HepG2 (cell line): ENCODE results near the gene TAPBP. TPM values are rescaled to one million over a fixed set of nuclear protein-coding genes. Genes with fewer than 3 reads are reported as not detected.

Experiments used
- CAMTA2 ChIP-seq: sonication (generic); formaldehyde crosslinking; IDR thresholded peaks from 2 replicates; pipeline ENCODE4 v1.4.0; 2020; ENCODE audit warnings: mild to moderate bottlenecking, missing genetic modification reagents, borderline replicate concordance
- CCAR2 ChIP-seq: fragments of 200-400 bp; formaldehyde crosslinking; optimal IDR thresholded peaks from 2 replicates; pipeline ENCODE3; 2018; ENCODE audit warnings: low read depth, mild to moderate bottlenecking, low read length, moderate library complexity
- DNMT1 ChIP-seq: sonication (generic); formaldehyde crosslinking; IDR thresholded peaks from 2 replicates; pipeline ENCODE4 v1.5.1; 2020; ENCODE audit warnings: mild to moderate bottlenecking, missing genetic modification reagents
- ERF ChIP-seq: IDR thresholded peaks from 2 replicates; pipeline ENCODE4 v1.6.1; 2018; ENCODE audit warnings: missing biosample characterization, missing genetic modification reagents
- HNF4G ChIP-seq, 2 experiments: sonication (generic) in 1 of 2; formaldehyde crosslinking in 1 of 2; IDR thresholded peaks; 2 replicates each; pipeline versions ENCODE4 v1.4.0 to v1.6.1; 2011 to 2020; ENCODE audit warnings: borderline replicate concordance in 2 of 2, low read depth in 2 of 2, mild to moderate bottlenecking in 2 of 2, low read length in 1 of 2, missing genetic modification reagents in 1 of 2, moderate library complexity in 1 of 2
- NAIF1 ChIP-seq: sonication (generic); formaldehyde crosslinking; IDR thresholded peaks from 2 replicates; pipeline ENCODE4 v1.5.0; 2020; ENCODE audit warnings: mild to moderate bottlenecking, missing genetic modification reagents, borderline replicate concordance
- NCOA2 ChIP-seq: sonication (generic); formaldehyde crosslinking; IDR thresholded peaks from 2 replicates; pipeline ENCODE4 v1.8.0; 2022; ENCODE audit warnings: inconsistent platforms
- PATZ1 ChIP-seq: sonication (generic); formaldehyde crosslinking; IDR thresholded peaks from 2 replicates; pipeline ENCODE4 v1.4.0; 2020; ENCODE audit warnings: missing genetic modification reagents
- POLR2G ChIP-seq: fragments of 200-400 bp; formaldehyde crosslinking; IDR thresholded peaks from 2 replicates; pipeline ENCODE4 v1.6.1; 2018; ENCODE audit warnings: mild to moderate bottlenecking, low read depth, low read length, moderate library complexity
- SRSF9 ChIP-seq: fragments of 200-400 bp; formaldehyde crosslinking; IDR thresholded peaks from 2 replicates; pipeline ENCODE4 v1.6.1; 2018; ENCODE audit warnings: borderline replicate concordance, mild to moderate bottlenecking, low read depth, low read length; ENCODE audit not compliant: insufficient read depth, poor library complexity, severe bottlenecking
- TRAFD1 ChIP-seq: sonication (generic); formaldehyde crosslinking; IDR thresholded peaks from 2 replicates; pipeline ENCODE4 v1.5.1; 2020; ENCODE audit warnings: missing genetic modification reagents, mild to moderate bottlenecking, borderline replicate concordance
- TSC22D2 ChIP-seq: sonication (generic); formaldehyde crosslinking; IDR thresholded peaks from 2 replicates; pipeline ENCODE4 v1.5.1; 2020; ENCODE audit warnings: missing genetic modification reagents, mild to moderate bottlenecking, borderline replicate concordance
- ZFP36L2 ChIP-seq: sonication (generic); formaldehyde crosslinking; IDR thresholded peaks from 2 replicates; pipeline ENCODE4 v1.4.0; 2020; ENCODE audit warnings: missing genetic modification reagents
- ZFP91 ChIP-seq: sonication (generic); formaldehyde crosslinking; IDR thresholded peaks from 2 replicates; pipeline ENCODE4 v1.9.0; 2022; ENCODE audit warnings: missing genetic modification reagents, mild to moderate bottlenecking, borderline replicate concordance
- ZFX ChIP-seq: sonication (generic); formaldehyde crosslinking; IDR thresholded peaks from 2 replicates; pipeline ENCODE4 v1.4.0; 2020; ENCODE audit warnings: mild to moderate bottlenecking, low read depth, missing genetic modification reagents, moderate library complexity
- ZNF256 ChIP-seq: sonication (generic); formaldehyde crosslinking; conservative IDR thresholded peaks from 2 replicates; pipeline ENCODE4 v1.4.0; 2020; ENCODE audit warnings: missing genetic modification reagents
- ZSCAN22 ChIP-seq: sonication (generic); formaldehyde crosslinking; IDR thresholded peaks from 2 replicates; pipeline ENCODE4 v1.4.0; 2020; ENCODE audit warnings: mild to moderate bottlenecking, missing genetic modification reagents
- polyA plus RNA-seq, 8 experiments: library from polyadenylated mRNA; depleted of rRNA in 3 of 8; stranded (reverse) in 7 of 8; unstranded in 1 of 8; fragments of >200 nt; fragmentation: Illumina TruSeq in 4 of 8; extraction: Trizol in 4 of 8; gene quantifications; 2 replicates each; pipeline versions ENCODE4 v1.2.1 to v1.2.3, GENCODE V29; 2011 to 2016; ENCODE audit warnings: low read depth in 4 of 8, missing spikeins in 1 of 8, mixed read lengths in 1 of 8; ENCODE audit not compliant: insufficient read depth in 1 of 8
- total RNA-seq, 5 experiments: library from RNA; depleted of rRNA; stranded (reverse); fragments of >200 nt; fragmentation: Illumina TruSeq; extraction: Trizol; gene quantifications; 2 replicates each; pipeline ENCODE4 v1.2.3, GENCODE V29; 2016; ENCODE audit warnings: low read depth in 1 of 5
- TF ChIP-seq, protein P1 (sequence below): sonication (generic); formaldehyde crosslinking; IDR thresholded peaks from 2 replicates; pipeline ENCODE4 v1.4.0; 2020; ENCODE audit warnings: missing genetic modification reagents
- TF ChIP-seq, protein P2 (sequence below): sonication (generic); formaldehyde crosslinking; IDR thresholded peaks from 2 replicates; pipeline ENCODE4 v1.5.0; 2020; ENCODE audit warnings: missing genetic modification reagents

Gene TAPBP
- total and polyA plus RNA-seq, 2 of the 13 experiments (the other 11 are each of a cell fraction or from before 2014, with no cell fraction given) = 27.4 to 32.3 TPM

DNA sequence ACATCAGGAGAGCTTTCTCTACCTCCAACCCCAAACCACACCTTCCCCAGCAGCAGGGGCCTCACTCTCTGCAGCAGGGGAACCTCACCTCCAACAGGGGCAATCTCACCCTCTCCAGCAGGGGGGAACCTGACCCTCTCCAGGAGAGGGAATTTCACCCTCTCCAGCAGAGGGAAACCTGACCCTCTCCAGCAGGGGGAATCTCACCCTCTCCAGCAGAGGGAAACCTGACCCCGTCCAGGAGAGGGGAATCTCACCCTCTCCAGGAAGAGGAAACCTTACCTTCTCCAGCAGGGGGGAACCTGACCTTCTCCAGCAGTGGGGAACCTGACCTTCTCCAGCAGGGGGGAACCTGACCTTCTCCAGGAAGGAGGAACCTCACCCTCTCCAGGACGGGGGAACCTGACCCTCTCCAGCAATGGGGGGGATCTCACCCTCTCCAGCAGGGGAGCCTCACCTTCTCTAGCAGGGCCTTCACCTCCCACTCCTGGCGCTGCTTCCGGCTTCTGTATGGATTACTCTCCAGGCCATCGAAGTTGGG lies 33.8 kb downstream of the TAPBP start (continued):
- TF ChIP-seq SRSF9 = no peak
- TF ChIP-seq NAIF1 = no peak
- TF ChIP-seq, protein P1, sequence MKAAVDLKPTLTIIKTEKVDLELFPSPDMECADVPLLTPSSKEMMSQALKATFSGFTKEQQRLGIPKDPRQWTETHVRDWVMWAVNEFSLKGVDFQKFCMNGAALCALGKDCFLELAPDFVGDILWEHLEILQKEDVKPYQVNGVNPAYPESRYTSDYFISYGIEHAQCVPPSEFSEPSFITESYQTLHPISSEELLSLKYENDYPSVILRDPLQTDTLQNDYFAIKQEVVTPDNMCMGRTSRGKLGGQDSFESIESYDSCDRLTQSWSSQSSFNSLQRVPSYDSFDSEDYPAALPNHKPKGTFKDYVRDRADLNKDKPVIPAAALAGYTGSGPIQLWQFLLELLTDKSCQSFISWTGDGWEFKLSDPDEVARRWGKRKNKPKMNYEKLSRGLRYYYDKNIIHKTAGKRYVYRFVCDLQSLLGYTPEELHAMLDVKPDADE (CRISPR knock-in tag) = no peak
- TF ChIP-seq ZFX = 0 out of 2 replicates have a peak, but pooled peaks have one; percentile 25
- peak; percentile 64 for TF ChIP-seq CCAR2
- TF ChIP-seq, protein P2, sequence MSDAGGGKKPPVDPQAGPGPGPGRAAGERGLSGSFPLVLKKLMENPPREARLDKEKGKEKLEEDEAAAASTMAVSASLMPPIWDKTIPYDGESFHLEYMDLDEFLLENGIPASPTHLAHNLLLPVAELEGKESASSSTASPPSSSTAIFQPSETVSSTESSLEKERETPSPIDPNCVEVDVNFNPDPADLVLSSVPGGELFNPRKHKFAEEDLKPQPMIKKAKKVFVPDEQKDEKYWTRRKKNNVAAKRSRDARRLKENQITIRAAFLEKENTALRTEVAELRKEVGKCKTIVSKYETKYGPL = no peak
- no peak for TF ChIP-seq POLR2G
- no peak for TF ChIP-seq TSC22D2 (CRISPR knock-in tag)
- no peak for TF ChIP-seq ZFP36L2
- TF ChIP-seq HNF4G (IDR thresholded peaks at IDR 0.05; ENCODE audit: borderline replicate concordance, low read depth, low read length) = no peak
- TF ChIP-seq HNF4G (CRISPR knock-in tag; IDR thresholded peaks at IDR 0.05; ENCODE audit: borderline replicate concordance, low read depth) = no peak
- no peak for TF ChIP-seq CAMTA2 (CRISPR knock-in tag)
- TF ChIP-seq PATZ1 (CRISPR knock-in tag) = peak; percentile 72
- no peak for TF ChIP-seq ZSCAN22
- TF ChIP-seq ZFP91 (CRISPR knock-in tag) = peak; percentile 33; the same call in 1 of the 2 replicates
- no peak for TF ChIP-seq ZNF256 (CRISPR knock-in tag)
- peak; percentile 29; the same call in 1 of the 2 replicates for TF ChIP-seq ERF
- TF ChIP-seq DNMT1 (CRISPR knock-in tag) = no peak
- TF ChIP-seq NCOA2 (CRISPR knock-in tag) = no peak
- no peak for TF ChIP-seq TRAFD1
